HFF-Myc (cell line): Measurements from ENCODE around the gene KAZN.

Experiments
- DNase-seq: peaks from one replicate; pipeline ENCODE4 v3.0.0-alpha.2; 2011; ENCODE audit warnings: low read depth; ENCODE audit errors: extremely low read depth
- H3K4me3 ChIP-seq: replicated peaks from 2 replicates; pipeline ENCODE4 v1.5.1; 2011; ENCODE audit warnings: low read depth, mild to moderate bottlenecking, control low read depth, low read length
- CTCF ChIP-seq: IDR thresholded peaks from 2 replicates; pipeline ENCODE4 v1.5.1; 2012; ENCODE audit warnings: mild to moderate bottlenecking, low read depth, low read length, control low read depth; ENCODE audit errors: missing control alignments

The KAZN gene

DNA sequence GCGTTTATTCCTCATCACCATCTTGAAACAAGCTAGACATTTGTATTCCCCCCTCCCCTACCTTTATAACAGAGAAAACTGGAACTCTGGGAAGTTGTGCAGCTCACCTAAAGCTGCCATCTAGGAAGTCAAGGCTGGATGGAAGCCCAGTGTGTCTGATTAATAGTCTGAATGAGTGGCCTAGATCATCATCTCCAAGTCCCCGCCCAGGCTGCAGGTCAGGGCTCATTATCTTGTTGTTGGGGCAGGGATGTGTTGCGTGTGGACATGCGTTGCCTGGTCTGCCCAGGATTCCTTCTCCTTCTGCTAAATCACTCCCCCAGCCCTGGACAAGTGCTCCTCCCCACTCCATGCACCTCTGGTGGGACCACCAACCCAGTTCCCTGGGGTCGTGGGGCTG, 14.7 kb upstream of the KAZN start:
- TF ChIP-seq CTCF: no peak
- no peak for DNase-seq
- H3K4me3 ChIP-seq: no peak overlapping the region

GRCh38 chr1:14585728-14586127, 12.8 kb upstream of the KAZN start:
- no peak overlapping the region for H3K4me3 ChIP-seq
- no peak for TF ChIP-seq CTCF
- no peak for DNase-seq

GRCh38 chr1:14590411-14591180, 7.9 kb upstream of the KAZN start:
- no peak for TF ChIP-seq CTCF
- DNase-seq: no peak
- no peak overlapping the region for H3K4me3 ChIP-seq

DNA sequence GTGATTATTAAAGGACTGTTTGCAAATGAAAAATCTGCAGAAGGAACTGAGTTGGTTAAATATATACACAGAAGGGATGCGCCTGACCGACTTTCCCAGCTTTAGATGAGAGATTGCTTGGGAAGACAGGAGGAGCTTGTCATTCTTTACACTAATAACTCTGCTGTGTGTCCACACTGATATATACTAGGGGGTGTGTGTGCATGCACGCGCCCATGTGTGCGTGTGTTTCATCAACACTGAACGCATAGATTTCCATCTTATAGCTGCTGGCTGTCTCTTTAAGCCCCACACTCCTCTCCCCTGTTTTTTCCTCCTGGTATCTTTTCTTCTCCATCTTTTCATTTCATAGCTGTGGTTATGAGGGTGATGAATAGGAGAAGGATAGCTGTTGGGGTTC, 6.9 kb upstream of the KAZN start:
- no peak overlapping the region for H3K4me3 ChIP-seq
- no peak for TF ChIP-seq CTCF
- DNase-seq: no peak

- H3K4me3 ChIP-seq: no peak overlapping the region
- DNase-seq: no peak
- no peak for TF ChIP-seq CTCF
Measured at GRCh38 chr1:14592004-14592631, 6.4 kb upstream of the KAZN start.

DNA sequence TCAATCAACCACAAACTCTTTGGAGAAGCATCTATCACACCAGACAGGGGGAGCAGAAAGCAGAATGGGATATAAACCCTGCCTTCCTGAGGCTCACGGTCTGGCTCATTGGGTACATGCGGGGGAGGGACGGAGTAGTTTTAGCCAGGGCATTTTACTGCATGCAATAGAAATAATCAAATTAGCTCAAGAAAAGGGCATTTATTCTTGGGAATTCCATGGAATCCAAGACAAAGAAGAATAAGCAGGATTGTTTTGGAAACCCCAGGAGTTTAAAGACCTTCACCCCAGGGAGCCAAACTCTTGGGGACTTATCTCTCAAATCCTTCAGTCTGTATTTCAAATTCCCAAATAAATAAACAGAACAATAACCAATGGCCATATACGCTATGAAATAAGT, 5.2 kb upstream of the KAZN start:
- no peak for DNase-seq
- no peak overlapping the region for H3K4me3 ChIP-seq
- no peak for TF ChIP-seq CTCF

DNA sequence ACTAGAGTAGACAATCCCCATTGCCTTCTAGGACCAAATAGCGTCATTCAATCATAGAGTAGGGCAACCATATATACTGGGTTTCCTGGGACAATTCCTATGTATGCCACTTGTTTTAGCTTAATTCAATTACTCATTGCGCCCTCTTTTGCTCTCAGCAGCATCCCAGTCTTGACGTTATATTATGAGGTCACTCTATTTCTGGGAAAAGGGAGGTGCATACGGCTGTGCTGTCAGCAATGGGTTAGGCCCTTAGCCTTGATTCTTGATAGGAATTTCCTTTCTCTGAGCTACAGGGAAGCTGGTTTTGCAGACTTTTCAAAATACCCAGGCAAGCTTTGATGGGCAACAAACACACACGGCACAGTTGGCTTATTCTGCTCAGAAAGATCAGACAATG, 4.4 kb upstream of the KAZN start:
- no peak overlapping the region for H3K4me3 ChIP-seq
- no peak for TF ChIP-seq CTCF
- DNase-seq: no peak
